HepG2 (cell line): ENCODE data around the gene RAD54L2. TPM values are rescaled to one million over a fixed set of nuclear protein-coding genes. Genes with fewer than 3 reads are reported as not detected.
A peak's percentile ranks its signal among the peaks of the same experiment; 100 is the strongest.

ENCODE experiments used
- CREB1 ChIP-seq, 2 experiments: fragments of 450-650 bp in 1 of 2; IDR thresholded peaks; 2 replicates each; pipeline ENCODE4 v1.6.1; 2016 to 2017; ENCODE audit warnings: control low read depth in 1 of 2, mild to moderate bottlenecking in 1 of 2, missing compliant biosample characterization in 1 of 2, missing genetic modification characterization in 1 of 2
- DMTF1 ChIP-seq: sonication (generic); formaldehyde crosslinking; IDR thresholded peaks from 2 replicates; pipeline ENCODE4 v1.4.0; 2020; ENCODE audit warnings: mild to moderate bottlenecking, missing genetic modification reagents
- FUBP1 ChIP-seq: sonication (generic); formaldehyde crosslinking; IDR thresholded peaks from 2 replicates; pipeline ENCODE4 v1.5.1; 2020; ENCODE audit warnings: missing genetic modification reagents, mild to moderate bottlenecking, borderline replicate concordance
- HNRNPUL1 ChIP-seq: fragments of 200-400 bp; formaldehyde crosslinking; IDR thresholded peaks from 2 replicates; pipeline ENCODE4 v1.6.1; 2017; ENCODE audit warnings: low read depth, mild to moderate bottlenecking, low read length, moderate library complexity
- ONECUT2 ChIP-seq: sonication (generic); formaldehyde crosslinking; IDR thresholded peaks from 2 replicates; pipeline ENCODE4 v1.4.0; 2020; ENCODE audit warnings: missing genetic modification reagents
- RFX1 ChIP-seq: fragments of 450-650 bp; IDR thresholded peaks from 2 replicates; pipeline ENCODE4 v1.6.1; 2017
- ZBTB43 ChIP-seq: sonication (generic); formaldehyde crosslinking; conservative IDR thresholded peaks from 2 replicates; pipeline ENCODE4 v1.4.0; 2020; ENCODE audit warnings: missing genetic modification reagents
- ZFP90 ChIP-seq: sonication (generic); formaldehyde crosslinking; IDR thresholded peaks from 2 replicates; pipeline ENCODE4 v1.8.0; 2022; ENCODE audit warnings: missing genetic modification reagents, mild to moderate bottlenecking, inconsistent platforms, borderline replicate concordance
- ZNF121 ChIP-seq: sonication (generic); formaldehyde crosslinking; IDR thresholded peaks from 2 replicates; pipeline ENCODE4 v1.5.0; 2020; ENCODE audit warnings: mild to moderate bottlenecking, missing genetic modification reagents
- ZNF3 ChIP-seq: IDR thresholded peaks from 2 replicates; pipeline ENCODE4 v1.7.0; 2017; ENCODE audit warnings: inconsistent platforms
- ZNF343 ChIP-seq: sonication (generic); formaldehyde crosslinking; IDR thresholded peaks from 2 replicates; pipeline ENCODE4 v1.4.0; 2020; ENCODE audit warnings: mild to moderate bottlenecking, missing genetic modification reagents
- ZNF816 ChIP-seq: sonication (generic); formaldehyde crosslinking; IDR thresholded peaks from 2 replicates; pipeline ENCODE4 v1.8.0; 2022; ENCODE audit warnings: missing genetic modification reagents, mild to moderate bottlenecking, borderline replicate concordance
- polyA plus RNA-seq, 8 experiments: library from polyadenylated mRNA; depleted of rRNA in 3 of 8; stranded (reverse) in 7 of 8; unstranded in 1 of 8; fragments of >200 nt; fragmentation: Illumina TruSeq in 4 of 8; extraction: Trizol in 4 of 8; gene quantifications; 2 replicates each; pipeline versions ENCODE4 v1.2.1 to v1.2.3, GENCODE V29; 2011 to 2016; ENCODE audit warnings: low read depth in 4 of 8, missing spikeins in 1 of 8, mixed read lengths in 1 of 8; ENCODE audit not compliant: insufficient read depth in 1 of 8
- total RNA-seq, 5 experiments: library from RNA; depleted of rRNA; stranded (reverse); fragments of >200 nt; fragmentation: Illumina TruSeq; extraction: Trizol; gene quantifications; 2 replicates each; pipeline ENCODE4 v1.2.3, GENCODE V29; 2016; ENCODE audit warnings: low read depth in 1 of 5
- TF ChIP-seq, protein P1 (sequence below): sonication (generic); formaldehyde crosslinking; IDR thresholded peaks from 2 replicates; pipeline ENCODE4 v1.5.0; 2020; ENCODE audit warnings: mild to moderate bottlenecking, missing genetic modification reagents
- TF ChIP-seq, protein P2 (sequence below): fragments of 450-650 bp; IDR thresholded peaks from 2 replicates; pipeline ENCODE4 v1.6.1; 2017; ENCODE audit warnings: mild to moderate bottlenecking
- TF ChIP-seq, protein P3 (sequence below): sonication (generic); formaldehyde crosslinking; IDR thresholded peaks from 2 replicates; pipeline ENCODE4 v1.5.1; 2020; ENCODE audit warnings: missing genetic modification reagents, mild to moderate bottlenecking, borderline replicate concordance

Gene RAD54L2
- total and polyA plus RNA-seq, 2 of the 13 experiments (the other 11 are each of a cell fraction or from before 2014, with no cell fraction given), result 5.5 to 14.8 TPM

GRCh38 chr3:51538459-51539290 lies at the start of gene RAD54L2 (continued):
- TF ChIP-seq FUBP1 (CRISPR knock-in tag), result no peak
- peak; percentile 77 for TF ChIP-seq ZNF343
- peak; percentile 78 for TF ChIP-seq ZBTB43
- TF ChIP-seq, protein P1, sequence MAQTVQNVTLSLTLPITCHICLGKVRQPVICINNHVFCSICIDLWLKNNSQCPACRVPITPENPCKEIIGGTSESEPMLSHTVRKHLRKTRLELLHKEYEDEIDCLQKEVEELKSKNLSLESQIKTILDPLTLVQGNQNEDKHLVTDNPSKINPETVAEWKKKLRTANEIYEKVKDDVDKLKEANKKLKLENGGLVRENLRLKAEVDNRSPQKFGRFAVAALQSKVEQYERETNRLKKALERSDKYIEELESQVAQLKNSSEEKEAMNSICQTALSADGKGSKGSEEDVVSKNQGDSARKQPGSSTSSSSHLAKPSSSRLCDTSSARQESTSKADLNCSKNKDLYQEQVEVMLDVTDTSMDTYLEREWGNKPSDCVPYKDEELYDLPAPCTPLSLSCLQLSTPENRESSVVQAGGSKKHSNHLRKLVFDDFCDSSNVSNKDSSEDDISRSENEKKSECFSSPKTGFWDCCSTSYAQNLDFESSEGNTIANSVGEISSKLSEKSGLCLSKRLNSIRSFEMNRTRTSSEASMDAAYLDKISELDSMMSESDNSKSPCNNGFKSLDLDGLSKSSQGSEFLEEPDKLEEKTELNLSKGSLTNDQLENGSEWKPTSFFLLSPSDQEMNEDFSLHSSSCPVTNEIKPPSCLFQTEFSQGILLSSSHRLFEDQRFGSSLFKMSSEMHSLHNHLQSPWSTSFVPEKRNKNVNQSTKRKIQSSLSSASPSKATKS, result no peak
- TF ChIP-seq CREB1 (IDR thresholded peaks at IDR 0.05), result 0 out of 2 replicates have a peak, but pooled peaks have one; percentile 12
- TF ChIP-seq CREB1 (CRISPR knock-in tag; IDR thresholded peaks at IDR 0.05), result no peak
- peak; percentile 26; the same call in 1 of the 2 replicates for TF ChIP-seq ZNF816 (CRISPR knock-in tag)
- peak; percentile 81 for TF ChIP-seq ZNF121
- TF ChIP-seq ZNF3 (CRISPR knock-in tag), result no peak
- no peak for TF ChIP-seq DMTF1 (CRISPR knock-in tag)
- peak; percentile 48; the same call in 1 of the 2 replicates for TF ChIP-seq HNRNPUL1
- peak; percentile 65 for TF ChIP-seq ONECUT2
- TF ChIP-seq ZFP90 (CRISPR knock-in tag), result peak; percentile 93
- TF ChIP-seq RFX1, result no peak
- TF ChIP-seq, protein P2, sequence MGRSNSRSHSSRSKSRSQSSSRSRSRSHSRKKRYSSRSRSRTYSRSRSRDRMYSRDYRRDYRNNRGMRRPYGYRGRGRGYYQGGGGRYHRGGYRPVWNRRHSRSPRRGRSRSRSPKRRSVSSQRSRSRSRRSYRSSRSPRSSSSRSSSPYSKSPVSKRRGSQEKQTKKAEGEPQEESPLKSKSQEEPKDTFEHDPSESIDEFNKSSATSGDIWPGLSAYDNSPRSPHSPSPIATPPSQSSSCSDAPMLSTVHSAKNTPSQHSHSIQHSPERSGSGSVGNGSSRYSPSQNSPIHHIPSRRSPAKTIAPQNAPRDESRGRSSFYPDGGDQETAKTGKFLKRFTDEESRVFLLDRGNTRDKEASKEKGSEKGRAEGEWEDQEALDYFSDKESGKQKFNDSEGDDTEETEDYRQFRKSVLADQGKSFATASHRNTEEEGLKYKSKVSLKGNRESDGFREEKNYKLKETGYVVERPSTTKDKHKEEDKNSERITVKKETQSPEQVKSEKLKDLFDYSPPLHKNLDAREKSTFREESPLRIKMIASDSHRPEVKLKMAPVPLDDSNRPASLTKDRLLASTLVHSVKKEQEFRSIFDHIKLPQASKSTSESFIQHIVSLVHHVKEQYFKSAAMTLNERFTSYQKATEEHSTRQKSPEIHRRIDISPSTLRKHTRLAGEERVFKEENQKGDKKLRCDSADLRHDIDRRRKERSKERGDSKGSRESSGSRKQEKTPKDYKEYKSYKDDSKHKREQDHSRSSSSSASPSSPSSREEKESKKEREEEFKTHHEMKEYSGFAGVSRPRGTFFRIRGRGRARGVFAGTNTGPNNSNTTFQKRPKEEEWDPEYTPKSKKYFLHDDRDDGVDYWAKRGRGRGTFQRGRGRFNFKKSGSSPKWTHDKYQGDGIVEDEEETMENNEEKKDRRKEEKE, result no peak
- TF ChIP-seq, protein P3, sequence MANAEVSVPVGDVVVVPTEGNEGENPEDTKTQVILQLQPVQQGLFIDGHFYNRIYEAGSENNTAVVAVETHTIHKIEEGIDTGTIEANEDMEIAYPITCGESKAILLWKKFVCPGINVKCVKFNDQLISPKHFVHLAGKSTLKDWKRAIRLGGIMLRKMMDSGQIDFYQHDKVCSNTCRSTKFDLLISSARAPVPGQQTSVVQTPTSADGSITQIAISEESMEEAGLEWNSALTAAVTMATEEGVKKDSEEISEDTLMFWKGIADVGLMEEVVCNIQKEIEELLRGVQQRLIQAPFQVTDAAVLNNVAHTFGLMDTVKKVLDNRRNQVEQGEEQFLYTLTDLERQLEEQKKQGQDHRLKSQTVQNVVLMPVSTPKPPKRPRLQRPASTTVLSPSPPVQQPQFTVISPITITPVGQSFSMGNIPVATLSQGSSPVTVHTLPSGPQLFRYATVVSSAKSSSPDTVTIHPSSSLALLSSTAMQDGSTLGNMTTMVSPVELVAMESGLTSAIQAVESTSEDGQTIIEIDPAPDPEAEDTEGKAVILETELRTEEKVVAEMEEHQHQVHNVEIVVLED (CRISPR knock-in tag), result peak; percentile 77
